GM19099 (cell line): ENCODE results near the gene GALNS.

ENCODE experiments used
- POLR2A ChIP-seq: IDR thresholded peaks from 3 replicates; pipeline ENCODE4 v1.6.1; 2011; ENCODE audit warnings: low read depth; ENCODE audit not compliant: insufficient read length; ENCODE audit errors: extremely low read depth

GALNS gene

DNA sequence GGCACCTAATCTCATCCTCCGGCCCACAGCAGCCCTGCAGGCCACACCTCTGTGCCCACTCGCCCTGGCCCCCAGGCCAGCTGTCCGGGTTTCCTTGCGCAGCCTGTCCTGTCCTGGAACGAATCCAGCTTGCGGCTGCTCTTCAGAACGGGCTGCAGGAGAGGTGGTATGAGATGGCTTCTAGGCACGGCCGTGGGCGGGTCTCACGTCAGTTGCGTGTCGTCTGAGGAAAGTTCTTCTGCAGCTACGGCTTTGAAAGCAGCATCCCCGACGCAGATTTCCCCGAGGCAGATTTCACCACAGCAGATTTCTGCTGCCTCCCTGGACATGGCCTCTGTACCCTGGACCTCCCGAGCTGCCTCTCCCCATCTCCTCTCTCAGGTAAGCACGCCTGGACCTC, 18.2 kb downstream of the GALNS start:
- no peak for TF ChIP-seq POLR2A

DNA sequence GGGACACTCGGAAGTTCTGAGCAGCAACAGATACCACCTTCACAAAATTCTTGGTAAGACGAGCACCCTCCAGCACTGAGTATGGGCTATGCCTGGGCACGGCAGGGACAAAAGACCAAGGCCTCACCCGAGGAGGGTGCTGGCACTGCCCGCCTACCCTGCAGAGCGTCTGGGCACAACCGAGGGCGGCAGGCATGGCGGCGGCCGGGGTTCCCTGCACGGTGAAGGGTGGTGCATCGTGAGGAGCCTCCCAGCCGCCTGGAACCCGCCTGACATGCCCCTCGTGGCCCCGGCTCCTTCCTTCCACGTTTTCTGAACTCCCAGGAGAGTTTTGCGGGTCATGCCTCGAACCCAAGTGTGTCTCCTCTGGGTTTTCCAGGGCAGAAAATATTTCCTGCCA, 18.9 kb downstream of the GALNS start:
- no peak for TF ChIP-seq POLR2A

DNA sequence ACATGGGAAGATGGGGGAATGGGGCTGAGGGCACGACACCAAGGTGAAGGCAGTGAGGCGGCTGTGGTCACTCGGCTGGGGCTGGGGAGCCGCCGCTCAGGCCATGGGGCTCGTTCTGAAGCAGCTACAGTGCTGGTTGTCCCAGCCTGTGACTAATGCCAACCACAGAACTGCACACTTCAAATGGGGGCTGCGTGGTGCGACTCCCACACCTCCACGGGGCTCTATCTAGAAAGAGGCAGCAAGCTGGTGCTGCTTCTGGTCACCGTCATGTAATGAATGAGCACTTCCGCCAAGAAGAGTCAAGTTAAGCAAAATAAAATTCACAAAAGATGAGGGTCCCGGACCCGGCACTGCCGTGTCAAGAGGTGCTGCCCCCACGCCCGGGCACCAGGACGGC, 20.0 kb downstream of the GALNS start:
- TF ChIP-seq POLR2A: no peak

DNA sequence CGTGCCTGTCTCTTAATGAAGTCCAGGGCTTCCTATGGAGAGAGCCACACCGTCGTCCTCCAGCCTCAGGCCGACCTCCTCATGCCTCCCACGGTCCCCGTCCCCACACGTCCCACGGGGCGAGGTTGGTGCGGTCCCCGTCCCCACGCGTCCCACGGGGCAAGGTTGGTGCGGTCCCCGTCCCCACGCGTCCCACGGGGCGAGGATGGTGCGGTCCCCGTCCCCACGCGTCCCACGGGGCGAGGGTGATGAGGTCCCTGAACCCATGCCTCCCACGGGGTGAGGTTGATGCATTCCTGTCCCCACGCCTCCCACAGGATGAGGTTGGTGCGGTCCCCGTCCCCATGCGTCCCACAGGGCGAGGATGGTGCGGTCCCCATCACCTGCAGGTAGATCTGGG, 20.9 kb downstream of the GALNS start:
- TF ChIP-seq POLR2A: no peak

DNA sequence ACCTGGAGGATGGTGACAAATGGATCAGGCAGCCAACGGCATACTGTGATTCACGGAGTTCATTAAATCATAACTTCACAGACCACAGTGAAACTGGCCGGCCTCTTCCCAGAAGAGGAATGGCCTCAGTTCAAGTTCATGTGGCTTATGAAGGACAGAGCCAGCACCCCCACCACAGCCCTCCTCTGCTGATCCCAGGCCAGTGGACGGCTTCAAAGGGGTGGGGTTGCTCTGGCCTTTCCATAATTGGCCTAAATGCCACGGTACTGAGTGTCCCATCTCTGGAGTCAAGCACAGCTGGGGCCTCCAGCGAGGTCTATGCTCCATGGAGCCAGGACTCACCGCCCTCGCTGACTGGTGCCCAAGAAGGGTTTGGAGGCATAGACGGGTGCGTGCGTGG, 21.4 kb downstream of the GALNS start:
- TF ChIP-seq POLR2A: no peak

DNA sequence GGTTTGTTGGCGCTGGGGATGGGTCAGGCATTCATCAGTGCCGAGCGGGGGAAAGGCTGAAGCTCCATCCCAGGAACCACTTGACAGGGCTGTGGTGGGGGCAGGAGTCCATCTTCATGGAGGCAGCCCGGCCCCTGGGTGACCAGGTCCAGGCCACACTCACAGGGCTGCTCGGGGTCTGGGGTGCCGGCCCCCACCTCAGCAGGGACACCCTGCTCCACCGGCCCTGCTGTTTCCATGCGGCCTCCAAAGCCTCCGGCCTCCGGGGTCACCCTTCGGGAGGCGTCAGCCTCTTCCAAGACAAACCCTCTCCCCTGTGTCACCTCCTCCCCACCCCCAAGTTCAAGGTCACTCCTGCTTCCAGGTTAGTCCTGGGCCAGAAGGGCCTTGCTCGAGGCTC, 22.1 kb downstream of the GALNS start:
- no peak for TF ChIP-seq POLR2A

DNA sequence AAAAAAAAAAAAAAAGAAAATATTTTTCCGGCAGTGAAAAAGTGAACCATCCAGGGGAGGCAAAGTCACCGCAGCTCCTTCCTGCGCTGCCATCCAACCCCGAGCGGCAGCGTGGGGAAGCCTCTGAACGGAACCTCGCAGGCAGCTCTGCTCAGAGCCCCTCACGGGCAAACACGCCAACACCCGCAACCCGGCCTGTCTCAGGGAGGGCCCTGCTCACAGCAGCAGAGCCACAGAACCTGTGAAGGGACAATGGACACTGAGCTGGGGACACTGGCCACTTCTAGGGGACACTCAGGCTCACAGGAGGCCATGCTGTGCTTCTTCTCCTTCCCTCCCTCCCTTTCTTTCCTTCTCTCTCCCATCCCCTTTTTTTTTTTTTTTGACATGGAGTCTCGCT, 23.7 kb downstream of the GALNS start:
- no peak for TF ChIP-seq POLR2A

DNA sequence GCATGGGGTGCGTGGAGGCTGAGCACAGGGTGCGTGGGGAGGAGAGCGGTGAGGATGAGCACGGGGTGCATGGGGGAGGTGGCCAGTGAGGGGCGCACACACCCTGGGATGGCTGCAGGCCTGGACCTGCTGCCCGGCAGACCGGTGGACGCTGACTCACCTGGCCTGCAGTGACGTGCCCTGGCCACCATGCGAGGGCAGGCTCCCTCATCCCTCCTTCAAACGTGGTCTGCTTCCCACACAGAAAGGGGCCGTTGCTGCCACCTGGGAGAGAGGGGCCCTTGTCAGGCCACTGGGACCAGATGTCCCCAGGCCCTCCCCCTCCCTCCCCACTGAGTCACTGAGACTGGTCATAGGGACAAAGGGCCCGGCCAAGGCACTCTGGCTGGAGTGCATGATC, 24.9 kb downstream of the GALNS start:
- no peak for TF ChIP-seq POLR2A

DNA sequence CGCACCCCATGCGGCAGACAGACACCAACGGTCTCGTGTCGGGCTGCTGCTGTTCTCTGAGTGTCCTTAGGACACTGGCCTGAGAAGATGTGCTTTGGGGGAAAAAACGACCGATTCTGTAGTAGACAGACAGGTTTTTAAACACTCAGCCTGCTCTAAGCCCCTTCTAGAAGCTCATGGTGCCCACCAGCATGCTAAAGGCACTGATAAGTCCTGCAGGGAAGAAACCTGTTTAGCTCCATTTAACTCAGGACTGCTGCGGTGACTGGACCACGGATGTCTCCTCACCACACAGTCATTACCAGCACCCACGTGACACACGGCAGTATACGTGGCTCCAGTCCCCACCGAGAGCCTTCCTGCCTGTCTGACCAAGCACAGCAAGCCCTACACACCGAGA, 26.0 kb downstream of the GALNS start:
- no peak for TF ChIP-seq POLR2A

DNA sequence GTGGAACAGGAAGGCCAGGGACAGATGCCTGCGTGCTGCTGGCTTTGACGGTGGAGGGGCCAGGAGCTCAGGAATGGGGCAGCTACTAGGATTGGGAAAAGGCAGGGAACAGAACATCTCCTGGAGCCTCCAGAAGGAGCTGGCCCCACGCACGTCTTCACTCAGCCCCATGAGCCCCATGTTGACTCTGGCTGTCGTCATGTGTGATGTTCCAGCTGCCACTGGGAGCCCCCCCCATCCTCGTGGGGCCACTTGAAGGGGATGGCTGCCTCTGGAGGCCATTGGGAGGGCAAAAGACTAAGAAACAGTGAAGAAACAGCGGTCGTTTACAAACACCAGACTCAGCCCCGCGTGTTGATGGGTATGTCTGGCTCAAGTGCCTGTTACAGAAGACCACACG, 26.5 kb downstream of the GALNS start:
- TF ChIP-seq POLR2A: no peak

DNA sequence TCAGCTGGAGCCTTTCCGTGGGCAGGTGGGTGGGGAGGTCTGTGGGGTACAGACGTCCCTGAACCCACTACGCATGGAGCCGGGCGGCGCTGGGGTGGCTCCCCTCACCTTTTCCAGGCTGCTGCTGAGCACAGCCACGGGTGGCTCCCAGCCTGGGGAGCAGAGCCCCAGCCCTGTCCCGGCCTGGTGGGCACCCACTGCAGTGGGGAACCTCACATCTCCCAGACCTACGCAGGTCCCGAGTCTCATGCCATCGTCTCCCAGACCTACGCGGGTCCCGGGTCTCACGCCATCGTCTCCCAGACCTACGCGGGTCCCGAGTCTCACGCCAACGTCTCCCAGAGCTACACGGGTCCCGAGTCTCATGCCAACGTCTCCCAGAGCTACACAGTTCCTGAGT, 28.0 kb downstream of the GALNS start:
- TF ChIP-seq POLR2A: no peak

DNA sequence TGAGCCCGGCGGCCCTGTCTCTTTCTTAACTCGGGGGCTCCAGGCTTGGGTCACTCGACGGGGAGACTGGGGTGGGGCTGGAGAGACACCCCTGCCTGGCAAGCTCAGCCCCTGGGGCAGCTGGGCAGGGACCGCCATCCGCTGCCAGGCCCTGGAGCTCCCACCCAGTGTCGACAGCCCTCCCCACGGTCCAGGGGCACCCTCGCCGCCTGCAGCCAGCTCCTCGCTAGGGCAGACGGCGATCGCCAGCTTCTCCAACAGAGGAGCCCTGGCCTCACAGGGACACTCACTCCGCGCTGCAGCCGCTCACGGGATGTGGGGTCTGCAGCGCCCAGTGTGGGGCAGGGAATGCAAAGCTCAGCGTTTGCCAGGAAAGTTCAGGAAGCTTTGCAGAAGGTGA, 29.0 kb downstream of the GALNS start:
- TF ChIP-seq POLR2A: no peak

DNA sequence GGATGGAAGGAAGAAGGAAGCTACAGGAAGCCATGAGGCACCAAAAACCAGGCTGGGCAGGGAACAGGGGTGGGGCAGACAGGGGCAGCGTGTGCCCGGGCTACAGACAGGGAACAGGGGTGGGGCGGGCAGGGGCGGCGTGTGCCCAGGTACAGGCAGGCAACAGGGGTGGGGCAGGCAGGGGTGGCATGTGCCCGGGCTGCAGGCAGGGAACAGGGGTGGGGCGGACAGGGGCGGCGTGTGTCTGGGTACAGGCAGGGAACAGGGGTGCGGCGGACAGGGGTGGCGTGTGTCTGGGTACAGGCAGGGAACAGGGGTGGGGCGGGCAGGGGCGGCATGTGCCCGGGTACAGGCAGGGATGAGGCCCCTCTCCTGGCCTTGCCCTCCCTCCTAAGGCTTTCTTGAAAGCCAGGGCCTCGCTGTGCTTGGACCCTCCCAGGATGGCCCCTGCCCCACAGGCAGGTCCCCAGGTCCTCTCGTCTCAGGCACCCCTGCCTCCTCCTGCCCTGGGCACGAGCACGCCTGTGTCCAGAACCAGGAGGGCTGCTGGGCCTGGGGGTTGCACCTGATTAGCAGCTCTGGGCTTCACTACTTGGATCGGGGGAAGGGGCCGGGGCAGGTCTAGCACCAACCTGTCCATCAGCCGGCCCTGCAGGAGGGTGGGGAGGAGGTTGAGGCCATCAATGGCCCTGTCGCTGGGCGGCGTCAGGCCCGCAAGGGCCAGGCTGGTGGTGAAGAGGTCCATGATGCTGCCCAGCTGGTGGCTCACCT, 30.5 kb downstream of the GALNS start:
- no peak for TF ChIP-seq POLR2A

DNA sequence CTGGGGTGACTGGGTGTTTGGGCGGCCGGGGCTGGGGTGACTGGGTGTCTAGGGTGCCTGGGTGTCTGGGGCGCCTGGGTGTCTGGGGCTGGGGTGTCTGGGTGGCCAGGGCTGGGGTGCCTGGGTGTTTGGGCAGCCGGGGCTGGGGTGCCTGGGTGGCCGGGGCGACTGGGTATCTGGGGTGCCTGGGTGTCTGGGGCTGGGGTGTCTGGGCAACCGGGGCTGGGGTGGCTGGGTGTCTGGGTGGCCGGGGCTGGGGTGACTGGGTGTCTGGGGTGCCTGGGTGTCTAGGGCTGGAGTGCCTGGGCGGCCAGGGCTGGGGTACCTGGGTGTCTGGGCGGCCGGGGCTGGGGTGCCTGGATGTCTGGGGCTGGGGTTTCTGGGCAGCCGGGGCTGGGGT, 31.6 kb downstream of the GALNS start:
- TF ChIP-seq POLR2A: no peak

DNA sequence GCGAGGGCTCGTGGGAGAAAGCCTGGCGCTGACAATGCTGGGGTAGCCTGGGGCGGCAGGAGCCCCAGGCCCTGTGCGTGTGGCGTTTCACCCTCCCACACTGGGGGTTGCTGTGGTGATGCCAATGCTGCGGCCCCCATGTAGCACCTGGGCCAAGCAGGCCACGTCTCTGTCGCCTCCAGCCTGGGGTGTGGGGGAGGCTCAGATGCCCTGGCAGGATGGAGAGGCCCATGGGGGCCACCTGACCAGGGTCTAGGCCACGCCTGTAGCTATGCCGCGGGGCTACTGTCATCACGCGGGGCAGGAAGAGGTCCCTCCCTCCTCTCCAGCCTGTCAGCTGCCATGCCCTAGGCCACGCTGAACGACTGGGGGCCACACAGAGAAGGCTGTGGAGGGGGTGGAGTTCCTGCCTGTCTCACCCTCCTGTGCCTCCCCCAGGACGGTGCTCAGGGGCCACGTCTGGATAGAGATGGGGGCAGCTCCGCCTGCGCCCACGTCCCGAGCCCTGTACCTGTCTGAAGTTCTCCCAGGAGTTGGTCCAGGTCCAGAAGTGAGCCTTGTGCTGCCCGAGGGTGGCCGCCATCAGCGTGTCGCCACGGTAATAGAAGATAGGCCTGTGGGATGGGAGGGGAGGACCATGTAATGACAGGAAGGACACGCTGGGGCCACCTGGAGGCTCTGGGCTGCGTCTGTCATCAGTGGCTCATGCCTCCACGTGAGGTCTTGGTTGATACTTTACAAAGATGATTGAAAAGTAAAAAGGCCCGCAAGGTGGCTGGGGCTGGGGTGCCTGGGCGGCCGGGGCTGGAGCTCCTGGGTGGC, 32.3 kb downstream of the GALNS start:
- TF ChIP-seq POLR2A: no peak
